ENCODE results near the gene DES. TPM values are rescaled to one million over a fixed set of nuclear protein-coding genes. Genes with fewer than 3 reads are reported as not detected.

The DES gene
- total and polyA plus RNA-seq, 9 of the 15 experiments (the other 6 are each of a cell fraction or from before 2014, with no cell fraction given): 2.5 to 58.9 (median 21.9) TPM

GRCh38 chr2:219406861-219407230 lies 11.3 kb upstream of the DES start (continued):
- no peak for TF ChIP-seq NKRF (IDR thresholded peaks at IDR 0.05; ENCODE audit: borderline replicate concordance)
- no peak for TF ChIP-seq HDAC8 (tag; IDR thresholded peaks at IDR 0.05)
- peak; percentile 68 for TF ChIP-seq ZBTB7A (IDR thresholded peaks at IDR 0.05; ENCODE audit: borderline replicate concordance, control insufficient read depth, low read depth, low read length)
- TF ChIP-seq ATF3 (IDR thresholded peaks at IDR 0.05): peak; percentile 62
- TF ChIP-seq ATF3 (CRISPR knock-in tag; conservative IDR thresholded peaks at IDR 0.05): no peak
- no peak for TF ChIP-seq AFF4 (CRISPR knock-in tag; IDR thresholded peaks at IDR 0.05)
- TF ChIP-seq MLLT1 (IDR thresholded peaks at IDR 0.05): no peak
- TF ChIP-seq ZBTB43 (CRISPR knock-in tag; IDR thresholded peaks at IDR 0.05): no peak
- 0 out of 2 replicates have a peak, but pooled peaks have one; percentile 6 for TF ChIP-seq DPF2 (IDR thresholded peaks at IDR 0.05)
- TF ChIP-seq CBX3 (IDR thresholded peaks at IDR 0.05; ENCODE audit: borderline replicate concordance in 1 of 2, low read length in 2 of 2): no peak
- no peak for TF ChIP-seq CSDE1 (IDR thresholded peaks at IDR 0.05)
- TF ChIP-seq MTF1 (CRISPR knock-in tag; IDR thresholded peaks at IDR 0.05; ENCODE audit: borderline replicate concordance): no peak
- TF ChIP-seq HOXB6 (CRISPR knock-in tag; IDR thresholded peaks at IDR 0.05; ENCODE audit: borderline replicate concordance): no peak
- TF ChIP-seq FOXA1 (IDR thresholded peaks at IDR 0.05; ENCODE audit: borderline replicate concordance): no peak
- TF ChIP-seq ZNF197 (CRISPR knock-in tag; IDR thresholded peaks at IDR 0.05; ENCODE audit: low read depth): no peak
- no peak for TF ChIP-seq ZNF23 (CRISPR knock-in tag; IDR thresholded peaks at IDR 0.05)
- no peak for TF ChIP-seq CBX1 (IDR thresholded peaks at IDR 0.05; ENCODE audit: low read depth)

Measured in K562 (cell line).